Transverse colon (tissue), 3 donors: Measurements from ENCODE around the gene PPP6R2.

Experiments
- EP300 ChIP-seq: sonication (generic); formaldehyde crosslinking; IDR thresholded peaks from one replicate; pipeline ENCODE4 v1.6.1; 2017; ENCODE audit warnings: antibody characterized with exemption, low read depth
- POLR2A ChIP-seq: fragments of 450-650 bp; IDR thresholded peaks from one replicate; pipeline ENCODE4 v1.6.1; 2016; ENCODE audit warnings: antibody characterized with exemption, mild to moderate bottlenecking, moderate library complexity
- TF ChIP-seq, protein P1 (sequence below), 5 experiments: fragments of 200-600 bp in 3 of 5; fragments of 450-650 bp in 2 of 5; sonication (generic) in 3 of 5; IDR thresholded peaks; 1 replicate in 2 of 5; 2 replicates in 3 of 5; pipeline ENCODE4 v1.5.1; 2016 to 2017; ENCODE audit warnings: antibody characterized with exemption in 5 of 5, inconsistent platforms in 3 of 5, mild to moderate bottlenecking in 2 of 5, moderate library complexity in 1 of 5

DNA sequence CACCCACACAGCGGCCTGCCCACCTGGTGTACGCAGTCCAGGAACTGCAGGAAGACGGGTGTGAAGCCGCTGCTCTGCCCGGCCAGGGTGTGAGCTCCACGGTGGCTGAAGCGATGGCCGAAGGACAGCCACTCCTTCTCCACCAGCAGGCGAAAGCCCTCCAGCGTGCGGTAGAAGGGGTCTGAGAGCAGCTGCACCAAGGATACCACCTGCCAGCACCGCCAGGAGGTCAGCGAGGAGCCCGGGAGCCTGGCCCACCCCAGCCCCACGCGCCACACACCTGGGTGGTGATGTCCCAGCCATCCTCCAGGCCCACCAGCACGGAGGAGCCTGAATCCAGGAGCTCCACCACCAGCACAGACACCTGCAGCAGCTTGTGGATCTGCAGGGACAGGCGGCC lies 112.1 kb downstream of the PPP6R2 start:
- TF ChIP-seq, protein P1, sequence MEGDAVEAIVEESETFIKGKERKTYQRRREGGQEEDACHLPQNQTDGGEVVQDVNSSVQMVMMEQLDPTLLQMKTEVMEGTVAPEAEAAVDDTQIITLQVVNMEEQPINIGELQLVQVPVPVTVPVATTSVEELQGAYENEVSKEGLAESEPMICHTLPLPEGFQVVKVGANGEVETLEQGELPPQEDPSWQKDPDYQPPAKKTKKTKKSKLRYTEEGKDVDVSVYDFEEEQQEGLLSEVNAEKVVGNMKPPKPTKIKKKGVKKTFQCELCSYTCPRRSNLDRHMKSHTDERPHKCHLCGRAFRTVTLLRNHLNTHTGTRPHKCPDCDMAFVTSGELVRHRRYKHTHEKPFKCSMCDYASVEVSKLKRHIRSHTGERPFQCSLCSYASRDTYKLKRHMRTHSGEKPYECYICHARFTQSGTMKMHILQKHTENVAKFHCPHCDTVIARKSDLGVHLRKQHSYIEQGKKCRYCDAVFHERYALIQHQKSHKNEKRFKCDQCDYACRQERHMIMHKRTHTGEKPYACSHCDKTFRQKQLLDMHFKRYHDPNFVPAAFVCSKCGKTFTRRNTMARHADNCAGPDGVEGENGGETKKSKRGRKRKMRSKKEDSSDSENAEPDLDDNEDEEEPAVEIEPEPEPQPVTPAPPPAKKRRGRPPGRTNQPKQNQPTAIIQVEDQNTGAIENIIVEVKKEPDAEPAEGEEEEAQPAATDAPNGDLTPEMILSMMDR (IDR thresholded peaks at IDR 0.05): no peak
- TF ChIP-seq POLR2A (no peak), EP300 (no peak)
